Liver (tissue), 9 donors: ENCODE results near the gene C6orf89. TPM values are rescaled to one million over a fixed set of nuclear protein-coding genes. Genes with fewer than 3 reads are reported as not detected.

ENCODE experiments used
- DNase-seq: peaks from one replicate; pipeline ENCODE4 v3.0.0-alpha.2; 2017; ENCODE audit warnings: low spot score
- H3K27ac ChIP-seq, 2 donors: one replicate each; pipeline ENCODE4 v1.7.0; 2013; ENCODE audit warnings: inconsistent platforms in 2 of 2, low read length in 2 of 2, control low read depth in 1 of 2, low read depth in 1 of 2, mild to moderate bottlenecking in 1 of 2
- H3K27me3 ChIP-seq, 4 donors: one replicate each; pipeline versions ENCODE4 v1.6.1 to v1.7.0; 2013; ENCODE audit warnings: low read length in 3 of 4, inconsistent platforms in 1 of 4, mild to moderate bottlenecking in 1 of 4, moderate library complexity in 1 of 4; ENCODE audit not compliant: control insufficient read depth in 4 of 4, insufficient read depth in 4 of 4
- H3K36me3 ChIP-seq, 4 donors: one replicate each; pipeline versions ENCODE4 v1.6.1 to v1.7.0; 2013; ENCODE audit warnings: low read length in 3 of 4, mild to moderate bottlenecking in 3 of 4, low read depth in 1 of 4, moderate library complexity in 1 of 4; ENCODE audit not compliant: control insufficient read depth in 4 of 4, insufficient read depth in 3 of 4
- H3K4me1 ChIP-seq, 4 donors: one replicate each; pipeline versions ENCODE4 v1.6.1 to v1.7.0; 2013; ENCODE audit warnings: low read length in 3 of 4, mild to moderate bottlenecking in 3 of 4, moderate library complexity in 1 of 4; ENCODE audit not compliant: control insufficient read depth in 4 of 4, insufficient read depth in 4 of 4
- H3K4me3 ChIP-seq, 3 donors: one replicate each; pipeline versions ENCODE4 v1.6.1 to v1.7.0; 2013; ENCODE audit warnings: low read length in 3 of 3, control low read depth in 1 of 3, low read depth in 1 of 3, mild to moderate bottlenecking in 1 of 3
- H3K9ac ChIP-seq, 2 donors: one replicate each; pipeline ENCODE4 v1.7.0; 2013; ENCODE audit warnings: low read length in 2 of 2, mild to moderate bottlenecking in 2 of 2, moderate library complexity in 2 of 2, control low read depth in 1 of 2, low read depth in 1 of 2
- H3K9me3 ChIP-seq, 4 donors: one replicate each; pipeline versions ENCODE4 v1.6.1 to v1.7.0; 2013; ENCODE audit warnings: low read length in 3 of 4; ENCODE audit not compliant: control insufficient read depth in 4 of 4
- EGR1 ChIP-seq, 2 donors: IDR thresholded peaks; 2 replicates each; pipeline ENCODE4 v1.6.1; 2016 to 2018; ENCODE audit warnings: antibody characterized with exemption in 2 of 2, low read depth in 2 of 2
- FOXA1 ChIP-seq: IDR thresholded peaks from 2 replicates; pipeline ENCODE4 v1.6.1; 2016; ENCODE audit warnings: antibody characterized with exemption
- FOXA2 ChIP-seq: IDR thresholded peaks from 2 replicates; pipeline ENCODE4 v1.6.1; 2016; ENCODE audit warnings: antibody characterized with exemption
- GABPA ChIP-seq, 2 donors: IDR thresholded peaks in 1 of 2; conservative IDR thresholded peaks in 1 of 2; 2 replicates each; pipeline ENCODE4 v1.6.1; 2016; ENCODE audit warnings: antibody characterized with exemption in 2 of 2, mild to moderate bottlenecking in 1 of 2, moderate library complexity in 1 of 2
- HNF4A ChIP-seq, 2 donors: conservative IDR thresholded peaks; 2 replicates each; pipeline ENCODE4 v1.6.1; 2016; ENCODE audit warnings: antibody characterized with exemption in 2 of 2, mild to moderate bottlenecking in 2 of 2
- HNF4G ChIP-seq: IDR thresholded peaks from 2 replicates; pipeline ENCODE4 v1.6.1; 2016; ENCODE audit warnings: antibody characterized with exemption
- JUND ChIP-seq, 2 donors: IDR thresholded peaks; 2 replicates each; pipeline ENCODE4 v1.6.1; 2016; ENCODE audit warnings: antibody characterized with exemption in 2 of 2
- NR2F2 ChIP-seq: IDR thresholded peaks from 2 replicates; pipeline ENCODE4 v1.6.1; 2016; ENCODE audit warnings: antibody characterized with exemption
- RAD21 ChIP-seq, 2 donors: IDR thresholded peaks; 2 replicates each; pipeline ENCODE4 v1.6.1; 2016; ENCODE audit warnings: antibody characterized with exemption in 2 of 2, mild to moderate bottlenecking in 2 of 2
- RXRA ChIP-seq, 2 donors: IDR thresholded peaks; 2 replicates each; pipeline ENCODE4 v1.6.1; 2017 to 2018; ENCODE audit warnings: antibody characterized with exemption in 2 of 2, mild to moderate bottlenecking in 1 of 2
- SP1 ChIP-seq: IDR thresholded peaks from 2 replicates; pipeline ENCODE4 v1.6.1; 2018; ENCODE audit warnings: antibody characterized with exemption, mild to moderate bottlenecking
- TAF1 ChIP-seq: conservative IDR thresholded peaks from 2 replicates; pipeline ENCODE4 v1.6.1; 2016; ENCODE audit warnings: antibody characterized with exemption, mild to moderate bottlenecking
- YY1 ChIP-seq: IDR thresholded peaks from 2 replicates; pipeline ENCODE4 v1.6.1; 2016; ENCODE audit warnings: antibody characterized with exemption, mild to moderate bottlenecking
- WGBS: extraction: QIAGEN DNeasy Blood & Tissue Kit; methylation state at CpG from one replicate; pipeline ENCODE4 v1.1.7; 2013; 5-methylcytosine and 5-hydroxymethylcytosine counted together
- polyA plus RNA-seq, 2 donors: library from polyadenylated mRNA; stranded (reverse) in 1 of 2; unstranded in 1 of 2; fragments of 200-250 nt in 1 of 2; fragments of >200 nt in 1 of 2; fragmentation: Nextera tagmentation in 1 of 2; extraction: Ambion mirVana in 1 of 2; gene quantifications; one replicate each; pipeline versions ENCODE4 v1.2.1 to v1.2.3, GENCODE V29; 2013 to 2015
- total RNA-seq, 2 donors: library from RNA; depleted of rRNA; stranded (reverse); fragments of >200 nt; gene quantifications; one replicate each; pipeline ENCODE4 v1.2.3, GENCODE V29; 2014
- TF ChIP-seq, protein P1 (sequence below): IDR thresholded peaks from 2 replicates; pipeline ENCODE4 v1.6.1; 2016; ENCODE audit warnings: antibody characterized with exemption
- TF ChIP-seq, protein P2 (sequence below): fragments of 150-350 bp; IDR thresholded peaks from 2 replicates; pipeline ENCODE4 v1.5.1; 2017; ENCODE audit warnings: improper control_type of control experiment, low read depth, low read length; ENCODE audit not compliant: missing input control
- TF ChIP-seq, protein P3 (sequence below): IDR thresholded peaks from 2 replicates; pipeline ENCODE4 v1.6.1; 2016; ENCODE audit warnings: antibody characterized with exemption, mild to moderate bottlenecking
- TF ChIP-seq, protein P4 (sequence below): IDR thresholded peaks from 2 replicates; pipeline ENCODE4 v1.6.1; 2016; ENCODE audit warnings: antibody characterized with exemption
- TF ChIP-seq, protein P5 (sequence below): IDR thresholded peaks from 2 replicates; pipeline ENCODE4 v1.6.1; 2016; ENCODE audit warnings: antibody characterized with exemption
- donor health status: healthy.
- donor health status: healthy.
- donor health status: healthy.
- donor health status: healthy.
- donor health status: healthy.

C6orf89 gene
- total and polyA plus RNA-seq, 4 donors: 14.0 to 27.2 (median 21.0) TPM

DNA sequence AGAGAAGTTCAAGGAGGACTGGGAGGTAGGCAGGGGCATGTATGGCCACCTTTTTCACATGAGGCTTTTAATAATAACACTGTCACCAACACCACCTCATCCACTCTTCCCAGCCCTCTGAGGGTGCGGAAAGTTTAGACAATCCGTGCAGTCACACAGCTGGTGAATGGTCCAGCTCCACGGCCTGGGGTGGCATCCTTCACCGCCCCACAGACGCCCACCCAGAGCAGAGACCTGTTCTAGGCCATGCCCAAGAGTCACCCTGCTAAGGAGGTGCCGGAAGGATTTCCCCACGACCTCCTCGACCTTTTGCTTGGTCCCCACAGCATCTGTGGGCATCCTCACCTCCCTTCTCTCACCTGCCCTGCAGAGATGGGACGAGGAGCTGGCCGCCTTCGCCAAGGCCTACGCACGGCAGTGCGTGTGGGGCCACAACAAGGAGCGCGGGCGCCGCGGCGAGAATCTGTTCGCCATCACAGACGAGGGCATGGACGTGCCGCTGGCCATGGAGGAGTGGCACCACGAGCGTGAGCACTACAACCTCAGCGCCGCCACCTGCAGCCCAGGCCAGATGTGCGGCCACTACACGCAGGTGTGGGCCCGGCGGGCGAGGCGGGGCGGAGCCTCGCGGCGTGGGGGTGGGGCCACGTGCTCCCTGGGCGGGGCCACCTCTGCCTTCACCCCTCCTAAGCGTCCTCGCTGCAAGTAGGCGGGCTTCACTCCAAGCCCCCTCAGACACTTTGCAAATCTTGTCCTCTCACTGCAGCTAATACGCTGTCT lies 73.2 kb downstream of the C6orf89 start:
- Histone ChIP-seq H3K9ac (no peak overlapping the region), H3K4me3 (no peak overlapping the region), H3K9me3 (no peaks in the 10 kb centered on the region), H3K27me3 (no peaks in the 10 kb centered on the region), H3K36me3 (no peaks in the 10 kb centered on the region), H3K27ac (no peak overlapping the region), H3K4me1 (no peaks in the 10 kb centered on the region)
- 82% methylated on average over 44 of the region's 44 CpGs for WGBS
- no peak for DNase-seq
- TF ChIP-seq HNF4A (conservative IDR thresholded peaks at IDR 0.05) (no peak), NR2F2 (no peak), FOXA2 (no peak), GABPA (IDR thresholded peaks at IDR 0.05 in 1 of 2, conservative IDR thresholded peaks at IDR 0.05 in 1 of 2) (no peak), YY1 (no peak), EGR1 (IDR thresholded peaks at IDR 0.05; ENCODE audit: low read depth in 2 of 2) (no peak), HNF4G (no peak), SP1 (no peak), TAF1 (no peak), JUND (IDR thresholded peaks at IDR 0.05) (no peak), RXRA (IDR thresholded peaks at IDR 0.05) (no peak), RAD21 (IDR thresholded peaks at IDR 0.05) (no peak), FOXA1 (no peak)
- TF ChIP-seq, protein P1, sequence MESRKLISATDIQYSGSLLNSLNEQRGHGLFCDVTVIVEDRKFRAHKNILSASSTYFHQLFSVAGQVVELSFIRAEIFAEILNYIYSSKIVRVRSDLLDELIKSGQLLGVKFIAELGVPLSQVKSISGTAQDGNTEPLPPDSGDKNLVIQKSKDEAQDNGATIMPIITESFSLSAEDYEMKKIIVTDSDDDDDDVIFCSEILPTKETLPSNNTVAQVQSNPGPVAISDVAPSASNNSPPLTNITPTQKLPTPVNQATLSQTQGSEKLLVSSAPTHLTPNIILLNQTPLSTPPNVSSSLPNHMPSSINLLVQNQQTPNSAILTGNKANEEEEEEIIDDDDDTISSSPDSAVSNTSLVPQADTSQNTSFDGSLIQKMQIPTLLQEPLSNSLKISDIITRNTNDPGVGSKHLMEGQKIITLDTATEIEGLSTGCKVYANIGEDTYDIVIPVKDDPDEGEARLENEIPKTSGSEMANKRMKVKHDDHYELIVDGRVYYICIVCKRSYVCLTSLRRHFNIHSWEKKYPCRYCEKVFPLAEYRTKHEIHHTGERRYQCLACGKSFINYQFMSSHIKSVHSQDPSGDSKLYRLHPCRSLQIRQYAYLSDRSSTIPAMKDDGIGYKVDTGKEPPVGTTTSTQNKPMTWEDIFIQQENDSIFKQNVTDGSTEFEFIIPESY: no peak
- TF ChIP-seq, protein P2, sequence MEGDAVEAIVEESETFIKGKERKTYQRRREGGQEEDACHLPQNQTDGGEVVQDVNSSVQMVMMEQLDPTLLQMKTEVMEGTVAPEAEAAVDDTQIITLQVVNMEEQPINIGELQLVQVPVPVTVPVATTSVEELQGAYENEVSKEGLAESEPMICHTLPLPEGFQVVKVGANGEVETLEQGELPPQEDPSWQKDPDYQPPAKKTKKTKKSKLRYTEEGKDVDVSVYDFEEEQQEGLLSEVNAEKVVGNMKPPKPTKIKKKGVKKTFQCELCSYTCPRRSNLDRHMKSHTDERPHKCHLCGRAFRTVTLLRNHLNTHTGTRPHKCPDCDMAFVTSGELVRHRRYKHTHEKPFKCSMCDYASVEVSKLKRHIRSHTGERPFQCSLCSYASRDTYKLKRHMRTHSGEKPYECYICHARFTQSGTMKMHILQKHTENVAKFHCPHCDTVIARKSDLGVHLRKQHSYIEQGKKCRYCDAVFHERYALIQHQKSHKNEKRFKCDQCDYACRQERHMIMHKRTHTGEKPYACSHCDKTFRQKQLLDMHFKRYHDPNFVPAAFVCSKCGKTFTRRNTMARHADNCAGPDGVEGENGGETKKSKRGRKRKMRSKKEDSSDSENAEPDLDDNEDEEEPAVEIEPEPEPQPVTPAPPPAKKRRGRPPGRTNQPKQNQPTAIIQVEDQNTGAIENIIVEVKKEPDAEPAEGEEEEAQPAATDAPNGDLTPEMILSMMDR: no peak
- TF ChIP-seq, protein P3, sequence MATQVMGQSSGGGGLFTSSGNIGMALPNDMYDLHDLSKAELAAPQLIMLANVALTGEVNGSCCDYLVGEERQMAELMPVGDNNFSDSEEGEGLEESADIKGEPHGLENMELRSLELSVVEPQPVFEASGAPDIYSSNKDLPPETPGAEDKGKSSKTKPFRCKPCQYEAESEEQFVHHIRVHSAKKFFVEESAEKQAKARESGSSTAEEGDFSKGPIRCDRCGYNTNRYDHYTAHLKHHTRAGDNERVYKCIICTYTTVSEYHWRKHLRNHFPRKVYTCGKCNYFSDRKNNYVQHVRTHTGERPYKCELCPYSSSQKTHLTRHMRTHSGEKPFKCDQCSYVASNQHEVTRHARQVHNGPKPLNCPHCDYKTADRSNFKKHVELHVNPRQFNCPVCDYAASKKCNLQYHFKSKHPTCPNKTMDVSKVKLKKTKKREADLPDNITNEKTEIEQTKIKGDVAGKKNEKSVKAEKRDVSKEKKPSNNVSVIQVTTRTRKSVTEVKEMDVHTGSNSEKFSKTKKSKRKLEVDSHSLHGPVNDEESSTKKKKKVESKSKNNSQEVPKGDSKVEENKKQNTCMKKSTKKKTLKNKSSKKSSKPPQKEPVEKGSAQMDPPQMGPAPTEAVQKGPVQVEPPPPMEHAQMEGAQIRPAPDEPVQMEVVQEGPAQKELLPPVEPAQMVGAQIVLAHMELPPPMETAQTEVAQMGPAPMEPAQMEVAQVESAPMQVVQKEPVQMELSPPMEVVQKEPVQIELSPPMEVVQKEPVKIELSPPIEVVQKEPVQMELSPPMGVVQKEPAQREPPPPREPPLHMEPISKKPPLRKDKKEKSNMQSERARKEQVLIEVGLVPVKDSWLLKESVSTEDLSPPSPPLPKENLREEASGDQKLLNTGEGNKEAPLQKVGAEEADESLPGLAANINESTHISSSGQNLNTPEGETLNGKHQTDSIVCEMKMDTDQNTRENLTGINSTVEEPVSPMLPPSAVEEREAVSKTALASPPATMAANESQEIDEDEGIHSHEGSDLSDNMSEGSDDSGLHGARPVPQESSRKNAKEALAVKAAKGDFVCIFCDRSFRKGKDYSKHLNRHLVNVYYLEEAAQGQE: no peak
- TF ChIP-seq, protein P4, sequence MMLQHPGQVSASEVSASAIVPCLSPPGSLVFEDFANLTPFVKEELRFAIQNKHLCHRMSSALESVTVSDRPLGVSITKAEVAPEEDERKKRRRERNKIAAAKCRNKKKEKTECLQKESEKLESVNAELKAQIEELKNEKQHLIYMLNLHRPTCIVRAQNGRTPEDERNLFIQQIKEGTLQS: no peak
- TF ChIP-seq, protein P5, sequence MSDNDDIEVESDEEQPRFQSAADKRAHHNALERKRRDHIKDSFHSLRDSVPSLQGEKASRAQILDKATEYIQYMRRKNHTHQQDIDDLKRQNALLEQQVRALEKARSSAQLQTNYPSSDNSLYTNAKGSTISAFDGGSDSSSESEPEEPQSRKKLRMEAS: no peak
